ENCODE measurements around the gene TSFM.

GRCh38 chr12:57810450-57810849 is 27.9 kb downstream of the TSFM start:
- TF ChIP-seq ELF4 (CRISPR knock-in tag; IDR thresholded peaks at IDR 0.05) (no peak), EP300 (IDR thresholded peaks at IDR 0.05; ENCODE audit: low read length) (no peak), RHOXF2B (CRISPR knock-in tag; conservative IDR thresholded peaks at IDR 0.05) (no peak)

Measured in K562 (cell line).